H9 (cell line): ENCODE results near the gene CDC5L. TPM values are rescaled to one million over a fixed set of nuclear protein-coding genes. Genes with fewer than 3 reads are reported as not detected.

Experiments used
- DNase-seq: peaks from one replicate; pipeline ENCODE4 v3.0.0-alpha.2; 2017
- H2AFZ ChIP-seq: one replicate; pipeline ENCODE4 v1.6.1; 2013; ENCODE audit warnings: mild to moderate bottlenecking, low read length, control low read depth, moderate library complexity
- H2AK5ac ChIP-seq: 2 replicates; pipeline ENCODE4 v1.6.1; 2013; ENCODE audit warnings: low read length, control low read depth, mixed read lengths; ENCODE audit not compliant: insufficient read length
- H2BK120ac ChIP-seq: one replicate; pipeline ENCODE4 v1.6.1; 2013; ENCODE audit warnings: low read depth, mild to moderate bottlenecking, low read length, control low read depth, inconsistent platforms; ENCODE audit not compliant: poor library complexity, severe bottlenecking
- H2BK12ac ChIP-seq: 2 replicates; pipeline ENCODE4 v1.6.1; 2013; ENCODE audit warnings: low read length, control low read depth, mixed read lengths, low read depth; ENCODE audit not compliant: insufficient read length
- H2BK15ac ChIP-seq: 2 replicates; pipeline ENCODE4 v1.6.1; 2013; ENCODE audit warnings: low read depth, low read length, control low read depth
- H2BK20ac ChIP-seq: one replicate; pipeline ENCODE4 v1.6.1; 2013; ENCODE audit warnings: low read depth, mild to moderate bottlenecking, low read length, control low read depth, inconsistent platforms; ENCODE audit not compliant: poor library complexity, severe bottlenecking
- H2BK5ac ChIP-seq: 2 replicates; pipeline ENCODE4 v1.6.1; 2013; ENCODE audit warnings: low read length, control low read depth, mixed read lengths; ENCODE audit not compliant: insufficient read length
- H3K14ac ChIP-seq: 2 replicates; pipeline ENCODE4 v1.6.1; 2013; ENCODE audit warnings: low read length, control low read depth; ENCODE audit not compliant: insufficient read depth
- H3K18ac ChIP-seq: 2 replicates; pipeline ENCODE4 v1.6.1; 2013; ENCODE audit warnings: low read depth, mild to moderate bottlenecking, mixed read lengths, low read length, control low read depth; ENCODE audit not compliant: insufficient read length
- H3K23ac ChIP-seq: 2 replicates; pipeline ENCODE4 v1.6.1; 2013; ENCODE audit warnings: low read length, control low read depth, mixed read lengths, low read depth; ENCODE audit not compliant: insufficient read length
- H3K23me2 ChIP-seq: 2 replicates; pipeline ENCODE4 v1.6.1; 2013; ENCODE audit warnings: low read depth, mild to moderate bottlenecking, mixed read lengths, low read length, control low read depth; ENCODE audit not compliant: insufficient read length, poor library complexity, severe bottlenecking
- H3K27ac ChIP-seq: 2 replicates; pipeline ENCODE4 v1.5.1; 2013; ENCODE audit warnings: low read length, control low read depth, mixed read lengths, low read depth; ENCODE audit not compliant: insufficient read length
- H3K27me3 ChIP-seq: 2 replicates; pipeline ENCODE4 v1.6.1; 2013; ENCODE audit warnings: low read length, control low read depth, inconsistent platforms; ENCODE audit not compliant: insufficient read depth
- H3K4ac ChIP-seq: 2 replicates; pipeline ENCODE4 v1.6.1; 2013; ENCODE audit warnings: low read depth, mild to moderate bottlenecking, control low read depth, inconsistent platforms, low read length, moderate library complexity
- H3K4me1 ChIP-seq: 2 replicates; pipeline ENCODE4 v1.6.1; 2013; ENCODE audit warnings: low read length, control low read depth, inconsistent platforms; ENCODE audit not compliant: insufficient read depth
- H3K4me2 ChIP-seq: 2 replicates; pipeline ENCODE4 v1.6.1; 2013; ENCODE audit warnings: low read length, control low read depth, mixed read lengths; ENCODE audit not compliant: insufficient read length, insufficient read depth
- H3K56ac ChIP-seq: 2 replicates; pipeline ENCODE4 v1.6.1; 2013; ENCODE audit warnings: low read depth, mild to moderate bottlenecking, mixed read lengths, low read length, control low read depth; ENCODE audit not compliant: insufficient read length
- H3K79me1 ChIP-seq: 2 replicates; pipeline ENCODE4 v1.6.1; 2013; ENCODE audit warnings: low read depth, mild to moderate bottlenecking, moderate library complexity, low read length, control low read depth, inconsistent platforms; ENCODE audit not compliant: insufficient read depth, poor library complexity, severe bottlenecking
- H3K79me2 ChIP-seq: 2 replicates; pipeline ENCODE4 v1.6.1; 2013; ENCODE audit warnings: low read length, control low read depth, inconsistent platforms; ENCODE audit not compliant: insufficient read depth
- H3K9ac ChIP-seq: 2 replicates; pipeline ENCODE4 v1.6.1; 2013; ENCODE audit warnings: low read length, control low read depth, mixed read lengths; ENCODE audit not compliant: insufficient read length; ENCODE audit errors: extremely low read depth
- H3K9me3 ChIP-seq: one replicate; pipeline ENCODE4 v1.6.1; 2013; ENCODE audit warnings: low read depth, low read length, inconsistent platforms; ENCODE audit not compliant: control insufficient read depth
- H3T11ph ChIP-seq: one replicate; pipeline ENCODE4 v1.6.1; 2013; ENCODE audit warnings: mild to moderate bottlenecking, low read length, control low read depth, inconsistent platforms
- H4K20me1 ChIP-seq: one replicate; pipeline ENCODE4 v1.6.1; 2013; ENCODE audit not compliant: control insufficient read depth, insufficient read length, insufficient read depth
- H4K5ac ChIP-seq: 2 replicates; pipeline ENCODE4 v1.6.1; 2013; ENCODE audit warnings: low read depth, mild to moderate bottlenecking, mixed read lengths, low read length, control low read depth; ENCODE audit not compliant: insufficient read length
- H4K8ac ChIP-seq: replicated peaks from 2 replicates; pipeline ENCODE4 v1.6.1; 2013; ENCODE audit warnings: low read length, control low read depth, mixed read lengths, low read depth; ENCODE audit not compliant: insufficient read length
- H4K91ac ChIP-seq: 2 replicates; pipeline ENCODE4 v1.6.1; 2013; ENCODE audit warnings: low read depth, mild to moderate bottlenecking, moderate library complexity, mixed read lengths, low read length, control low read depth; ENCODE audit not compliant: insufficient read length
- H3K27ac Mint-ChIP-seq, 3 experiments: 2 replicates in 2 of 3; 3 replicates in 1 of 3; pipeline ENCODE4 v1.8.0; 2020 to 2021; ENCODE audit warnings: mixed read lengths in 3 of 3, mild to moderate bottlenecking in 1 of 3, moderate library complexity in 1 of 3
- H3K27me3 Mint-ChIP-seq: 2 replicates; pipeline ENCODE4 v1.8.0; 2021; ENCODE audit warnings: low read depth, mild to moderate bottlenecking, moderate library complexity, mixed read lengths
- H3K36me3 Mint-ChIP-seq, 3 experiments: 2 replicates in 2 of 3; 3 replicates in 1 of 3; pipeline ENCODE4 v1.8.0; 2020 to 2021; ENCODE audit warnings: low read depth in 3 of 3, mixed read lengths in 3 of 3; ENCODE audit not compliant: insufficient read depth in 1 of 3
- H3K4me1 Mint-ChIP-seq, 2 experiments: 2 replicates each; pipeline ENCODE4 v1.8.0; 2020; ENCODE audit warnings: mixed read lengths in 2 of 2
- H3K4me3 Mint-ChIP-seq, 2 experiments: 2 replicates in 1 of 2; 3 replicates in 1 of 2; pipeline ENCODE4 v1.8.0; 2020 to 2021; ENCODE audit warnings: mild to moderate bottlenecking in 2 of 2, mixed read lengths in 2 of 2, moderate library complexity in 1 of 2
- H3K9me3 Mint-ChIP-seq, 2 experiments: 2 replicates in 1 of 2; 3 replicates in 1 of 2; pipeline ENCODE4 v1.8.0; 2020; ENCODE audit warnings: mild to moderate bottlenecking in 2 of 2, mixed read lengths in 2 of 2, moderate library complexity in 1 of 2
- CTCF ChIP-seq: fragments of 200-600 bp; sonication (generic); conservative IDR thresholded peaks from 3 replicates; pipeline ENCODE4 v1.8.0; 2021; ENCODE audit warnings: antibody characterized with exemption, mild to moderate bottlenecking
- WGBS: extraction: QIAGEN DNeasy Blood & Tissue Kit; methylation state at CpG from one replicate; pipeline ENCODE4 v1.1.7; 2013; ENCODE audit warnings: missing lambda C conversion rate, low lambda C conversion rate, mixed read lengths; ENCODE audit not compliant: insufficient read length; ENCODE audit errors: extremely low coverage; 5-methylcytosine and 5-hydroxymethylcytosine counted together
- total RNA-seq: library from RNA; stranded (reverse); gene quantifications from 2 replicates; pipeline ENCODE4 v1.2.1, GENCODE V29; 2021

The CDC5L gene
- total RNA-seq, 1 experiment from 2014 or later: 34.3 TPM

GRCh38 chr6:44474643-44475042, 87.1 kb downstream of the CDC5L start:
- Histone ChIP-seq H4K91ac (no peak overlapping the region), H2BK20ac (no peak overlapping the region), H2AK5ac (no peak overlapping the region), H3K9ac (no peak overlapping the region), H4K5ac (no peak overlapping the region), H4K20me1 (no peaks in the 10 kb centered on the region), H3K27me3 (no peaks in the 10 kb centered on the region), H3K79me1 (no peaks in the 10 kb centered on the region), H4K8ac (no peak overlapping the region), H2AFZ (no peak overlapping the region), H2BK5ac (no peak overlapping the region), H3K9me3 (no peaks in the 10 kb centered on the region), H3K18ac (no peak overlapping the region), H3K23me2 (no peaks in the 10 kb centered on the region), H3K4me1 (peaks cover 4% of the 10 kb centered on the region; the same call in 1 of the 2 replicates), H3K14ac (no peak overlapping the region), H2BK12ac (no peak overlapping the region), H3K79me2 (no peaks in the 10 kb centered on the region), H2BK120ac (no peak overlapping the region), H3K4ac (no peak overlapping the region), H3K27ac (no peak overlapping the region), H3T11ph (no peak overlapping the region), H3K4me2 (no peak overlapping the region), H2BK15ac (no peak overlapping the region), H3K23ac (no peak overlapping the region), H3K56ac (no peak overlapping the region)
- no peak overlapping the region; a peak in 1 of 7 replicates for H3K27ac Mint-ChIP-seq
- WGBS: no CpG with 5 or more reads among the region's 1 CpG
- no peak overlapping the region for H3K4me3 Mint-ChIP-seq
- no peaks in the 10 kb centered on the region for H3K36me3 Mint-ChIP-seq
- peaks cover 4% of the 10 kb centered on the region; the same call in 1 of the 2 replicates for H3K27me3 Mint-ChIP-seq
- no peak for DNase-seq
- H3K9me3 Mint-ChIP-seq: no peaks in the 10 kb centered on the region; a peak in 1 of 5 replicates
- TF ChIP-seq CTCF: no peak
- peaks cover 22 to 32% of the 10 kb centered on the region in 2 experiments for H3K4me1 Mint-ChIP-seq
